ENCODE data around the gene CENPK.
A peak's percentile ranks its signal among the peaks of the same experiment; 100 is the strongest.

Gene CENPK

GRCh38 chr5:65481171-65481581 lies 81.8 kb downstream of the CENPK start:
- peak overlapping the region; percentile 54 for H3K4me3 ChIP-seq (ENCODE audit: extremely low read depth, insufficient read depth, low read length, poor library complexity, severe bottlenecking)
- H3K36me3 ChIP-seq (ENCODE audit: control insufficient read depth, insufficient read depth, low read length): no peaks in the 10 kb centered on the region
- no peaks in the 10 kb centered on the region for H3K9me3 ChIP-seq (ENCODE audit: control insufficient read depth, low read length)
- 5 to 21% methylated on average over 2 to 4 of the region's 7 CpGs for WGBS, 2 experiments (ENCODE audit: insufficient coverage in 2 of 2)
- H3K27ac ChIP-seq (ENCODE audit: low read depth, low read length, severe bottlenecking): peak overlapping the region; percentile 86
- no peaks in the 10 kb centered on the region for H3K4me1 ChIP-seq (ENCODE audit: control insufficient read depth, insufficient read depth, low read length, poor library complexity, severe bottlenecking)

- Histone ChIP-seq H3K36me3 (ENCODE audit: control insufficient read depth, insufficient read depth, low read length) (no peaks in the 10 kb centered on the region), H3K27ac (ENCODE audit: low read depth, low read length, severe bottlenecking) (peak overlapping the region; percentile 86), H3K4me1 (ENCODE audit: control insufficient read depth, insufficient read depth, low read length, poor library complexity, severe bottlenecking) (no peaks in the 10 kb centered on the region), H3K4me3 (ENCODE audit: extremely low read depth, insufficient read depth, low read length, poor library complexity, severe bottlenecking) (peak overlapping the region; percentile 54), H3K9me3 (ENCODE audit: control insufficient read depth, low read length) (no peaks in the 10 kb centered on the region)
- 5 to 15% methylated on average over 11 to 13 of the region's 15 CpGs for WGBS, 2 experiments (ENCODE audit: insufficient coverage in 2 of 2)
Measured at GRCh38 chr5:65480306-65480865, 82.6 kb downstream of the CENPK start.

DNA sequence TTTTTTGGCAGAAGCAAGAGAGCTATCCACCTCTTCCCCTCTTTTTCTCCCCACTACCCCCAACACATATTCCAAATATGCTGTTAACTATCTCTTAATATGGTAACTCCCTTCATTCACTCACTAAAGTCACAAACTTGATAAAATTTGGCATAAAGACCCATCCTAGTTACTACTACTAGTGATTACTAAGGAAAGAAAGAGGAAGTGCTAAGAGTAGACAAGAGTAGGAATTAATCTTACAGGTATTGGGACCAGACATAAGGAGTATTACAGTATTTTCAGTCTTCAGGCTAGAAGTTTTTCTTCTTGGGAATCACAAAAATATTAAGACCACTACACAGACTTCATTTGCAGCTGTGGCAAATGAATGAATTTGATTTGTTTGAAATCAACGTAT lies 83.4 kb downstream of the CENPK start:
- no CpG with 5 or more reads among the region's 1 CpG for WGBS, 2 experiments (ENCODE audit: insufficient coverage in 2 of 2)
- H3K36me3 ChIP-seq (ENCODE audit: control insufficient read depth, insufficient read depth, low read length): no peaks in the 10 kb centered on the region
- H3K4me3 ChIP-seq (ENCODE audit: extremely low read depth, insufficient read depth, low read length, poor library complexity, severe bottlenecking): peak overlapping the region; percentile 54
- H3K4me1 ChIP-seq (ENCODE audit: control insufficient read depth, insufficient read depth, low read length, poor library complexity, severe bottlenecking): no peaks in the 10 kb centered on the region
- H3K9me3 ChIP-seq (ENCODE audit: control insufficient read depth, low read length): no peaks in the 10 kb centered on the region
- H3K27ac ChIP-seq (ENCODE audit: low read depth, low read length, severe bottlenecking): no peak overlapping the region

GRCh38 chr5:65478336-65478735 lies 84.6 kb downstream of the CENPK start:
- Histone ChIP-seq H3K4me1 (ENCODE audit: control insufficient read depth, insufficient read depth, low read length, poor library complexity, severe bottlenecking) (no peaks in the 10 kb centered on the region), H3K4me3 (ENCODE audit: extremely low read depth, insufficient read depth, low read length, poor library complexity, severe bottlenecking) (no peak overlapping the region), H3K27ac (ENCODE audit: low read depth, low read length, severe bottlenecking) (no peak overlapping the region), H3K9me3 (ENCODE audit: control insufficient read depth, low read length) (no peaks in the 10 kb centered on the region), H3K36me3 (ENCODE audit: control insufficient read depth, insufficient read depth, low read length) (no peaks in the 10 kb centered on the region)
- no CpG with 5 or more reads among the region's 1 CpG for WGBS, 2 experiments (ENCODE audit: insufficient coverage in 2 of 2)

- Histone ChIP-seq H3K36me3 (ENCODE audit: control insufficient read depth, insufficient read depth, low read length) (no peaks in the 10 kb centered on the region), H3K4me3 (ENCODE audit: extremely low read depth, insufficient read depth, low read length, poor library complexity, severe bottlenecking) (no peak overlapping the region), H3K4me1 (ENCODE audit: control insufficient read depth, insufficient read depth, low read length, poor library complexity, severe bottlenecking) (no peaks in the 10 kb centered on the region), H3K27ac (ENCODE audit: low read depth, low read length, severe bottlenecking) (no peak overlapping the region), H3K9me3 (ENCODE audit: control insufficient read depth, low read length) (no peaks in the 10 kb centered on the region)
- 80 to 100% methylated on average over 1 of the region's 1 CpG for WGBS, 2 experiments (ENCODE audit: insufficient coverage in 2 of 2)
Measured at GRCh38 chr5:65475895-65476294, 87.1 kb downstream of the CENPK start.

DNA sequence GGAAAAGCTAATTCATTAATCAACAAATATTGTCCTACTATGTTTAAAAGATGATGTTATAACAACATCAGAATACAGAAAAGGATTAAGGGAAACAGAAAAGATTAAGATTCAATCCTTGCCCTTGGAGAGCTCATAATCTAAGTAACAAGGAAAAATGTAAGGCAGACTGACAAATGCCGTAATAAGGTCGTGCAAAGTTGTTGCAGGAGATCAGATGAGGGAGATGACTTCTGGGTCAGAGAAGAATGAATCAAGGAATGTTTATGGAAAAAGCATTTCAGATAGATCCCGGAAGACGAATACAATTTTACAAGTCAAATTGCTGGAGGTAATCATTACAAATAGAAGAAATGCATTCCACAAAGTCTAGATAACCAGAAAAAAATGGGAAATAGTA lies 87.6 kb downstream of the CENPK start:
- no peak overlapping the region for H3K27ac ChIP-seq (ENCODE audit: low read depth, low read length, severe bottlenecking)

DNA sequence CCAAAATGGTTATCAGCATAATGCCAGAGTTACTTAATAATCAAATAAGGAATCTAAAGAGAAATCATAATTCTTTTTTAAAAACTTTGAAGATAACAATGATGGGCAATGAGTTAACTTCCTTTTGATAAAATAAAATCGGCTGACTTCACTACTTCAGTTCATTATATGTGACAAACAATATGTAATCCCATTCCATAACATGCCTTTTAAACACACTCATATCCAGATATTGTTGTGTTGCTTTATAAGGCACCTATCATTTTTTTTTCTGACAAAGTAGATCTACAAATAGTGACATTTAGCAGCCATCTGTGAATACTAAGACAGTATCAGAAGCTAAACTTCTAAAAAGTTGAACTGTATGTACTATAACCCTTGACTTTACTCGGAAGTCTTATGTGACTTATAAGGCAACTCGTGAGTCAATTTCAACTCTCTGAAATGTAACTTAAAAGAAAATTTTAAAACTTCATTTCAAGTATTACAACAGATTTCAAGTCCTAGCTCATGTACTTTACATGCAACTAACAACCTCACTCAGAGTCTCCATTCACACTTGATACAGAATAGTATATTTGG lies 88.7 kb downstream of the CENPK start:
- H3K4me1 ChIP-seq (ENCODE audit: control insufficient read depth, insufficient read depth, low read length, poor library complexity, severe bottlenecking): no peaks in the 10 kb centered on the region
- H3K36me3 ChIP-seq (ENCODE audit: control insufficient read depth, insufficient read depth, low read length): no peaks in the 10 kb centered on the region
- H3K27ac ChIP-seq (ENCODE audit: low read depth, low read length, severe bottlenecking): no peak overlapping the region
- WGBS, 2 experiments (ENCODE audit: insufficient coverage in 2 of 2): 40 to 100% methylated on average over 1 of the region's 3 CpGs
- H3K9me3 ChIP-seq (ENCODE audit: control insufficient read depth, low read length): no peaks in the 10 kb centered on the region
- H3K4me3 ChIP-seq (ENCODE audit: extremely low read depth, insufficient read depth, low read length, poor library complexity, severe bottlenecking): no peak overlapping the region

More for the DNA sequence above, 87.6 kb downstream of the CENPK start:
- WGBS, 2 experiments (ENCODE audit: insufficient coverage in 2 of 2): 87 to 100% methylated on average over 2 of the region's 4 CpGs
- no peaks in the 10 kb centered on the region for H3K4me1 ChIP-seq (ENCODE audit: control insufficient read depth, insufficient read depth, low read length, poor library complexity, severe bottlenecking)
- no peaks in the 10 kb centered on the region for H3K9me3 ChIP-seq (ENCODE audit: control insufficient read depth, low read length)
- H3K36me3 ChIP-seq (ENCODE audit: control insufficient read depth, insufficient read depth, low read length): no peaks in the 10 kb centered on the region
- H3K4me3 ChIP-seq (ENCODE audit: extremely low read depth, insufficient read depth, low read length, poor library complexity, severe bottlenecking): no peak overlapping the region

GRCh38 chr5:65468633-65469032 lies 94.3 kb downstream of the CENPK start:
- Histone ChIP-seq H3K9me3 (ENCODE audit: control insufficient read depth, low read length) (no peaks in the 10 kb centered on the region), H3K4me3 (ENCODE audit: extremely low read depth, insufficient read depth, low read length, poor library complexity, severe bottlenecking) (no peak overlapping the region), H3K4me1 (ENCODE audit: control insufficient read depth, insufficient read depth, low read length, poor library complexity, severe bottlenecking) (no peaks in the 10 kb centered on the region), H3K27ac (ENCODE audit: low read depth, low read length, severe bottlenecking) (no peak overlapping the region), H3K36me3 (ENCODE audit: control insufficient read depth, insufficient read depth, low read length) (no peaks in the 10 kb centered on the region)
- WGBS, 2 experiments (ENCODE audit: insufficient coverage in 2 of 2): 97 to 100% methylated on average over 1 to 2 of the region's 3 CpGs
